ENCODE results near the gene MBD2.
"Not testable (repeated sequence)": the region's sequence is repeated elsewhere in the genome, so short reads cannot be mapped to it uniquely, and the experiment has no call there.

Gene MBD2

GRCh38 chr18:54235871-54236270, 11.4 kb upstream of the MBD2 start:
- no peak for DNase-seq (ENCODE audit: low spot score)

- no peak for DNase-seq (ENCODE audit: low spot score)
Observed at GRCh38 chr18:54233747-54234146, 9.3 kb upstream of the MBD2 start.

GRCh38 chr18:54233228-54233625, 8.8 kb upstream of the MBD2 start:
- DNase-seq (ENCODE audit: low spot score) = no peak

GRCh38 chr18:54232485-54233227, 8.2 kb upstream of the MBD2 start:
- no peak for DNase-seq (ENCODE audit: low spot score)

- DNase-seq (ENCODE audit: low spot score) = no peak
Observed at GRCh38 chr18:54229421-54230059, 5.1 kb upstream of the MBD2 start.

GRCh38 chr18:54228364-54228763, 3.9 kb upstream of the MBD2 start:
- no peak for DNase-seq (ENCODE audit: low spot score)

GRCh38 chr18:54223568-54224241, 764 bp downstream of the MBD2 start:
- DNase-seq (ENCODE audit: low spot score) = peak; percentile 78

GRCh38 chr18:54222922-54223567, 1.4 kb downstream of the MBD2 start:
- DNase-seq (ENCODE audit: low spot score) = no peak

- no peak for DNase-seq (ENCODE audit: low spot score)
Observed at GRCh38 chr18:54220406-54220805, 4.1 kb downstream of the MBD2 start.

- not testable (repeated sequence) for DNase-seq (ENCODE audit: low spot score)
Observed at GRCh38 chr18:54218803-54219202, 5.7 kb downstream of the MBD2 start.

- DNase-seq (ENCODE audit: low spot score) = no peak
Observed at GRCh38 chr18:54218299-54218698, 6.2 kb downstream of the MBD2 start.

- no peak for DNase-seq (ENCODE audit: low spot score)
Observed at GRCh38 chr18:54217624-54218023, 6.8 kb downstream of the MBD2 start.

GRCh38 chr18:54215069-54215468, 9.4 kb downstream of the MBD2 start:
- DNase-seq (ENCODE audit: low spot score) = no peak

GRCh38 chr18:54210463-54210862, 14.0 kb downstream of the MBD2 start:
- DNase-seq (ENCODE audit: low spot score) = no peak

- no peak for DNase-seq (ENCODE audit: low spot score)
Observed at GRCh38 chr18:54209471-54210180, 14.8 kb downstream of the MBD2 start.

- DNase-seq (ENCODE audit: low spot score) = no peak
Observed at GRCh38 chr18:54206447-54206846, 18.0 kb downstream of the MBD2 start.

GRCh38 chr18:54205959-54206358, 18.5 kb downstream of the MBD2 start:
- no peak for DNase-seq (ENCODE audit: low spot score)

GRCh38 chr18:54205448-54205847, 19.0 kb downstream of the MBD2 start:
- not testable (repeated sequence) for DNase-seq (ENCODE audit: low spot score)

GRCh38 chr18:54204883-54205282, 19.6 kb downstream of the MBD2 start:
- DNase-seq (ENCODE audit: low spot score) = no peak

GRCh38 chr18:54203914-54204313, 20.6 kb downstream of the MBD2 start:
- no peak for DNase-seq (ENCODE audit: low spot score)

- no peak for DNase-seq (ENCODE audit: low spot score)
Observed at GRCh38 chr18:54202851-54203250, 21.6 kb downstream of the MBD2 start.

All from LoVo (cell line).